A549 treated with dexamethasone at 1 μM for 4 hours (cell line): ENCODE measurements around the gene CDCA4. TPM values are rescaled to one million over a fixed set of nuclear protein-coding genes. Genes with fewer than 3 reads are reported as not detected.

Source experiments
- total RNA-seq: library from RNA; stranded (reverse); fragments of 200-300 nt; extraction: Qiagen RNA extraction; gene quantifications from 5 replicates; pipeline ENCODE4 v1.2.3, GENCODE V29; 2022

CDCA4 gene
- 40.3 to 44.6 TPM (median 42.2 TPM) in 5 replicates for total RNA-seq

GRCh38 chr14:105020815-105021655 lies at the start of gene CDCA4:
Gene CDCA4, minus strand, starts transcription at chr14:105021083. Its CDS starts 9,154 bp downstream, at chr14:105011929.

GRCh38 chr14:105065280-105066228 lies 44.7 kb upstream of the CDCA4 start, which contains the start of gene GPR132:
Gene GPR132, minus strand, starts transcription at chr14:105065430. Its CDS starts 10,010 bp downstream, at chr14:105055420.

GRCh38 chr14:104985675-104986486 lies 35.0 kb downstream of the CDCA4 start, which contains the start of gene CLBA1:
Gene CLBA1, plus strand, starts transcription at chr14:104985788. Its CDS starts 644 bp downstream, at chr14:104986432.

GRCh38 chr14:104977681-104978653 lies 42.9 kb downstream of the CDCA4 start, which contains the start of gene AHNAK2:
Gene AHNAK2, minus strand, starts transcription at chr14:104978374. Its CDS starts 137 bp downstream, at chr14:104978237.

Other genes with a start within 250 kb of the CDCA4 start
- 74.0 to 112 TPM (median 105 TPM) in 5 replicates for gene AKT1, start 225.3 kb downstream of the CDCA4 start, total RNA-seq
- 2.0 to 3.2 TPM (median 2.9 TPM) in 5 replicates for gene ZBTB42, start 220.0 kb downstream of the CDCA4 start, total RNA-seq
- gene CEP170B, start 155.8 kb downstream of the CDCA4 start, total RNA-seq: 13.7 to 29.4 TPM (median 25.8 TPM) in 5 replicates
- 0.02 to 0.23 TPM in 2 of 5 replicates, not detected in the others for gene PLD4, start 96.2 kb downstream of the CDCA4 start, total RNA-seq
- gene AHNAK2, start 42.7 kb downstream of the CDCA4 start, total RNA-seq: 200 to 252 TPM (median 220 TPM) in 5 replicates
- gene CLBA1, start 35.3 kb downstream of the CDCA4 start, total RNA-seq: 14.3 to 17.6 TPM (median 15.2 TPM) in 5 replicates
- 0.32 to 0.86 TPM (median 0.54 TPM) in 5 replicates for gene GPR132, start 44.3 kb upstream of the CDCA4 start, total RNA-seq
- gene JAG2, start 147.7 kb upstream of the CDCA4 start, total RNA-seq: 13.3 to 26.5 TPM (median 24.7 TPM) in 5 replicates
- gene NUDT14, start 160.2 kb upstream of the CDCA4 start, total RNA-seq: 21.1 to 42.9 TPM (median 37.1 TPM) in 5 replicates
- 30.4 to 43.6 TPM (median 38.9 TPM) in 5 replicates for gene BTBD6, start 227.4 kb upstream of the CDCA4 start, total RNA-seq